ENCODE measurements around the gene TRMT6.

Gene TRMT6

GRCh38 chr20:5895626-5896025, 54.7 kb downstream of the TRMT6 start:
- DNase-seq (ENCODE audit: low read depth) = no peak

DNA sequence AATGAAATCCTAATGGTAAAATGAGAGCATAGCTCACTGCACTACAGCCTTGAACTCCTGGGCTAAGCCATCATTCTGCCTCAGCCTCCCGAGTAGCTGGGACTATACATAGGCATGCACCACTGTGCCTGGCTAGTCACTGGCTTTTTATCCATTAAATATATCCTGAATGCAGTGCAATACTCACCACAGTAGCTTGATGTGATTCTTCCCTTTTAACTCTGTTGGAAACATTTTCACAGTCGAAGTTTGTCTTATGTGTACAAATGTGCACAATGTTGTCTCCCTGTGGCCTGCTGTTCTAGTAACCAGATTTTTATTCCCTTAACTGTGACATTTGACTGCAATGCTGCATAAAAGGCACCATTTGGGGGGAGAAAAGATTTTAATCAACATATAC, 56.7 kb downstream of the TRMT6 start:
- no peak for DNase-seq (ENCODE audit: low read depth)

- DNase-seq (ENCODE audit: low read depth) = no peak
These were observed 57.3 kb downstream of the TRMT6 start for GRCh38 chr20:5893052-5893451.

GRCh38 chr20:5890773-5891441, 59.4 kb downstream of the TRMT6 start:
- DNase-seq (ENCODE audit: low read depth) = no peak

DNA sequence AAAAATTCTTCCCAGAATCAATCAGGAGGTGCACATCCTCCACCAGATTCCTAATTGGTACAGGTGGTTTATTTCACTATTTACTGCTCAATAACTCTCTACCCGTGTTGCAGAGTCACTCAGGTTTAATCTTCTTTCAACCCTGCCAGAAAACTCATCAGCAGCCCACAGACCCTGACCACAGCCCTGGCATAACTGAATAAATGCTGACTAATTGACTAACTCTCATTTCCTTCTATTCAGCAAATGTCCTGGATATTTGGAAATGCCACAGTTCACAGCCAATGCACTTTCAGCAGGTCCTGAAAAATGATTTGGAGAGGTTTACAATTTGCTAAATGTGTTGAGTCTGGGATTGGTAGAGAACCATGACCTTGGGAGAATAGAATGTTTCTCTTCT, 62.3 kb downstream of the TRMT6 start:
- DNase-seq (ENCODE audit: low read depth) = no peak

GRCh38 chr20:5887386-5887785, 62.9 kb downstream of the TRMT6 start:
- DNase-seq (ENCODE audit: low read depth) = no peak
